HG03196 (cell line): ENCODE results near the gene MMP15.

Source experiments
- ATAC-seq: cut with Tn5 transposase; IDR thresholded peaks from one replicate; pipeline ENCODE4 v1.9.1; 2021; ENCODE audit not compliant: unreplicated experiment

Gene MMP15

GRCh38 chr16:58034774-58035173 lies 9.2 kb downstream of the MMP15 start:
- ATAC-seq, result no peak

GRCh38 chr16:58035356-58036170 lies 10.0 kb downstream of the MMP15 start:
- ATAC-seq, result no peak

GRCh38 chr16:58036943-58037342 lies 11.4 kb downstream of the MMP15 start:
- no peak for ATAC-seq

GRCh38 chr16:58037365-58038057 lies 12.0 kb downstream of the MMP15 start:
- no peak for ATAC-seq

- ATAC-seq, result no peak
Measured at GRCh38 chr16:58038219-58038641, 12.7 kb downstream of the MMP15 start.

GRCh38 chr16:58039829-58040495 lies 14.4 kb downstream of the MMP15 start:
- no peak for ATAC-seq

GRCh38 chr16:58040496-58040846 lies 14.9 kb downstream of the MMP15 start:
- ATAC-seq, result no peak

GRCh38 chr16:58040945-58041627 lies 15.5 kb downstream of the MMP15 start:
- ATAC-seq, result no peak

- ATAC-seq, result no peak
Measured at GRCh38 chr16:58041628-58041955, 16.0 kb downstream of the MMP15 start.

GRCh38 chr16:58042001-58042885 lies 16.7 kb downstream of the MMP15 start:
- no peak for ATAC-seq

- no peak for ATAC-seq
Measured at GRCh38 chr16:58042886-58043515, 17.4 kb downstream of the MMP15 start.

GRCh38 chr16:58043571-58044155 lies 18.1 kb downstream of the MMP15 start:
- ATAC-seq, result no peak

- no peak for ATAC-seq
Measured at GRCh38 chr16:58044266-58045019, 18.9 kb downstream of the MMP15 start.

- ATAC-seq, result no peak
Measured at GRCh38 chr16:58045096-58045495, 19.5 kb downstream of the MMP15 start.

- no peak for ATAC-seq
Measured at GRCh38 chr16:58046054-58046881, 20.7 kb downstream of the MMP15 start.

GRCh38 chr16:58046936-58047335 lies 21.4 kb downstream of the MMP15 start:
- ATAC-seq, result no peak

- no peak for ATAC-seq
Measured at GRCh38 chr16:58047557-58048348, 22.2 kb downstream of the MMP15 start.
